Left lung (tissue), 10 donors: ENCODE data around the gene BICC1. TPM values are rescaled to one million over a fixed set of nuclear protein-coding genes. Genes with fewer than 3 reads are reported as not detected.

Source experiments
- ATAC-seq: fragments of 200-7000 bp; cut with Tn5 transposase; one replicate; pipeline ENCODE4 v1.9.1; 2020; ENCODE audit warnings: moderate library complexity
- DNase-seq, 4 donors: peaks; one replicate each; pipeline ENCODE4 v3.0.0-alpha.2; 2013 to 2020
- H3K27ac ChIP-seq, 2 donors: fragments of 200-600 bp; sonication (generic) in 1 of 2; one replicate each; pipeline versions ENCODE4 v1.5.0 to v1.8.0; 2020 to 2021
- H3K27me3 ChIP-seq, 2 donors: fragments of 200-600 bp; sonication (generic) in 1 of 2; one replicate each; pipeline versions ENCODE4 v1.5.0 to v1.8.0; 2020 to 2021
- H3K36me3 ChIP-seq, 2 donors: fragments of 200-600 bp; sonication (generic) in 1 of 2; one replicate each; pipeline versions ENCODE4 v1.5.0 to v1.8.0; 2020 to 2021
- H3K4me1 ChIP-seq, 2 donors: fragments of 200-600 bp; one replicate each; pipeline ENCODE4 v1.8.0; 2021
- H3K4me3 ChIP-seq, 2 donors: fragments of 200-600 bp; sonication (generic) in 1 of 2; one replicate each; pipeline versions ENCODE4 v1.5.0 to v1.8.0; 2020 to 2021; ENCODE audit warnings: mild to moderate bottlenecking in 1 of 2
- H3K9me3 ChIP-seq, 2 donors: fragments of 200-600 bp; sonication (generic) in 1 of 2; one replicate each; pipeline versions ENCODE4 v1.5.0 to v1.8.0; 2020 to 2021
- CTCF ChIP-seq, 2 donors: fragments of 200-600 bp; sonication (generic) in 1 of 2; IDR thresholded peaks; one replicate each; pipeline versions ENCODE4 v1.5.0 to v1.8.0; 2021; ENCODE audit warnings: antibody characterized with exemption in 2 of 2
- intact Hi-C, 2 donors: fragments of 100-400 bp; cut with DNase I; formaldehyde crosslinking; loops; one replicate each; pipeline versions ENCODE4 v1.11.2 to v1.14.2; 2022
- polyA plus RNA-seq, 6 donors: library from polyadenylated mRNA; unstranded; fragments of 120-200 nt; gene quantifications; one replicate each; pipeline ENCODE4 v1.2.1, GENCODE V29; 2013; ENCODE audit not compliant: insufficient read length in 6 of 6
- total RNA-seq, 2 donors: library from RNA; stranded (reverse); fragmentation: NEBNext Ultra II Directional; extraction: Animal tissue kit (Norgen Biotek cat#: 25700); gene quantifications; one replicate each; pipeline ENCODE4 v1.2.1, GENCODE V29; 2021
- donor health status: DM: no; HTN: yes; CAD: no.
- donor health status: DM: no; HTN: no; CAD: no.

The BICC1 gene
- total and polyA plus RNA-seq, 8 donors, result 10.9 to 47.4 (median 37.1) TPM

- no peak overlapping the region for H3K27ac ChIP-seq
- intact Hi-C loops, result no loop called here
- ATAC-seq (no peak), DNase-seq (no peak)
- H3K36me3 ChIP-seq, result no peaks in the 10 kb centered on the region
- H3K4me1 ChIP-seq, result no peaks in the 10 kb centered on the region
- H3K4me3 ChIP-seq, result no peak overlapping the region
- H3K9me3 ChIP-seq, result no peaks in the 10 kb centered on the region
- TF ChIP-seq CTCF (IDR thresholded peaks at IDR 0.05), result no peak
- H3K27me3 ChIP-seq, result no peaks in the 10 kb centered on the region
Observed at GRCh38 chr10:58844680-58845079, 332.0 kb downstream of the BICC1 start.

GRCh38 chr10:58846856-58847255 lies 334.2 kb downstream of the BICC1 start:
- Histone ChIP-seq H3K4me3 (no peak overlapping the region), H3K27me3 (no peaks in the 10 kb centered on the region), H3K36me3 (no peaks in the 10 kb centered on the region), H3K27ac (no peak overlapping the region), H3K4me1 (no peaks in the 10 kb centered on the region), H3K9me3 (no peaks in the 10 kb centered on the region)
- ATAC-seq (no peak), DNase-seq (no peak)
- TF ChIP-seq CTCF (IDR thresholded peaks at IDR 0.05), result no peak
- intact Hi-C loops, result no loop called here

- Histone ChIP-seq H3K36me3 (no peaks in the 10 kb centered on the region), H3K27me3 (no peaks in the 10 kb centered on the region), H3K4me1 (peaks cover 0 to 6% of the 10 kb centered on the region in 2 donors), H3K27ac (no peak overlapping the region), H3K4me3 (no peak overlapping the region), H3K9me3 (no peaks in the 10 kb centered on the region)
- intact Hi-C loops, result no loop called here
- ATAC-seq, result no peak
- no peak for TF ChIP-seq CTCF (IDR thresholded peaks at IDR 0.05)
- no peak for DNase-seq
Observed at GRCh38 chr10:58851606-58852005, 338.9 kb downstream of the BICC1 start.

- Histone ChIP-seq H3K36me3 (no peaks in the 10 kb centered on the region), H3K4me1 (peaks cover 0 to 8% of the 10 kb centered on the region in 2 donors), H3K27me3 (no peaks in the 10 kb centered on the region), H3K4me3 (no peak overlapping the region), H3K27ac (no peak overlapping the region), H3K9me3 (no peaks in the 10 kb centered on the region)
- ATAC-seq (no peak), DNase-seq (no peak)
- no peak for TF ChIP-seq CTCF (IDR thresholded peaks at IDR 0.05)
- intact Hi-C loops, result no loop called here
Observed at GRCh38 chr10:58853668-58854067, 341.0 kb downstream of the BICC1 start.

- Histone ChIP-seq H3K4me1 (peaks cover 0 to 8% of the 10 kb centered on the region in 2 donors), H3K27ac (no peak overlapping the region), H3K9me3 (no peaks in the 10 kb centered on the region), H3K4me3 (no peak overlapping the region), H3K27me3 (no peaks in the 10 kb centered on the region), H3K36me3 (no peaks in the 10 kb centered on the region)
- DNase-seq, result no peak
- no peak for TF ChIP-seq CTCF (IDR thresholded peaks at IDR 0.05)
- intact Hi-C loops, result no loop called here
- ATAC-seq, result no peak
Observed at GRCh38 chr10:58854811-58855210, 342.1 kb downstream of the BICC1 start.
